HepG2 (cell line): Measurements from ENCODE around the gene CHN2. TPM values are rescaled to one million over a fixed set of nuclear protein-coding genes. Genes with fewer than 3 reads are reported as not detected.
A peak's percentile ranks its signal among the peaks of the same experiment; 100 is the strongest.

Experiments used
- FOXA3 ChIP-seq: IDR thresholded peaks from 2 replicates; pipeline ENCODE4 v1.6.1; 2016; ENCODE audit warnings: missing genetic modification reagents, missing compliant biosample characterization
- HNRNPL ChIP-seq: fragments of 200-400 bp; formaldehyde crosslinking; IDR thresholded peaks from 2 replicates; pipeline ENCODE4 v1.6.1; 2017; ENCODE audit warnings: mild to moderate bottlenecking, low read depth, low read length
- KDM1A ChIP-seq: IDR thresholded peaks from 2 replicates; pipeline ENCODE4 v1.6.1; 2016; ENCODE audit warnings: missing compliant biosample characterization
- NFYC ChIP-seq: IDR thresholded peaks from 2 replicates; pipeline ENCODE4 v1.6.1; 2016; ENCODE audit warnings: missing genetic modification reagents, missing compliant biosample characterization
- NR0B2 ChIP-seq: sonication (generic); formaldehyde crosslinking; IDR thresholded peaks from 2 replicates; pipeline ENCODE4 v1.4.0; 2020; ENCODE audit warnings: mild to moderate bottlenecking, missing genetic modification reagents
- SKIL ChIP-seq: sonication (generic); formaldehyde crosslinking; IDR thresholded peaks from 2 replicates; pipeline ENCODE4 v1.8.0; 2022; ENCODE audit warnings: missing genetic modification reagents, mild to moderate bottlenecking, moderate library complexity, borderline replicate concordance
- TBX2 ChIP-seq: sonication (generic); formaldehyde crosslinking; IDR thresholded peaks from 2 replicates; pipeline ENCODE4 v1.5.0; 2020; ENCODE audit warnings: missing genetic modification reagents, mild to moderate bottlenecking, borderline replicate concordance
- ZC3H4 ChIP-seq: sonication (generic); formaldehyde crosslinking; IDR thresholded peaks from 2 replicates; pipeline ENCODE4 v1.4.0; 2020; ENCODE audit warnings: missing genetic modification reagents, borderline replicate concordance
- ZNF124 ChIP-seq: sonication (generic); formaldehyde crosslinking; IDR thresholded peaks from 2 replicates; pipeline ENCODE4 v1.4.0; 2020; ENCODE audit warnings: missing genetic modification reagents
- ZNF572 ChIP-seq: sonication (generic); formaldehyde crosslinking; IDR thresholded peaks from 2 replicates; pipeline ENCODE4 v1.5.1; 2020; ENCODE audit warnings: mild to moderate bottlenecking, missing genetic modification reagents
- ZNF580 ChIP-seq: IDR thresholded peaks from 2 replicates; pipeline ENCODE4 v1.6.1; 2016; ENCODE audit warnings: low read depth, borderline replicate concordance
- ZNF614 ChIP-seq: IDR thresholded peaks from 2 replicates; pipeline ENCODE4 v1.6.1; 2018; ENCODE audit warnings: missing biosample characterization, missing genetic modification reagents, inconsistent platforms, borderline replicate concordance
- polyA plus RNA-seq, 8 experiments: library from polyadenylated mRNA; depleted of rRNA in 3 of 8; stranded (reverse) in 7 of 8; unstranded in 1 of 8; fragments of >200 nt; fragmentation: Illumina TruSeq in 4 of 8; extraction: Trizol in 4 of 8; gene quantifications; 2 replicates each; pipeline versions ENCODE4 v1.2.1 to v1.2.3, GENCODE V29; 2011 to 2016; ENCODE audit warnings: low read depth in 4 of 8, missing spikeins in 1 of 8, mixed read lengths in 1 of 8; ENCODE audit not compliant: insufficient read depth in 1 of 8
- total RNA-seq, 5 experiments: library from RNA; depleted of rRNA; stranded (reverse); fragments of >200 nt; fragmentation: Illumina TruSeq; extraction: Trizol; gene quantifications; 2 replicates each; pipeline ENCODE4 v1.2.3, GENCODE V29; 2016; ENCODE audit warnings: low read depth in 1 of 5

The CHN2 gene
- total and polyA plus RNA-seq, 2 of the 13 experiments (the other 11 are each of a cell fraction or from before 2014, with no cell fraction given) = 23.5 to 30.5 TPM

- no peak for TF ChIP-seq NR0B2 (CRISPR knock-in tag)
- TF ChIP-seq HNRNPL = no peak
- no peak for TF ChIP-seq FOXA3
- peak; percentile 58; the same call in 1 of the 2 replicates for TF ChIP-seq TBX2 (CRISPR knock-in tag)
- TF ChIP-seq ZNF614 (CRISPR knock-in tag) = 0 out of 2 replicates have a peak, but pooled peaks have one; percentile 4
- TF ChIP-seq NFYC (CRISPR knock-in tag) = 0 out of 2 replicates have a peak, but pooled peaks have one; percentile 3
- TF ChIP-seq KDM1A (CRISPR knock-in tag) = 0 out of 2 replicates have a peak, but pooled peaks have one; percentile 3
- TF ChIP-seq ZNF124 (CRISPR knock-in tag) = 0 out of 2 replicates have a peak, but pooled peaks have one; percentile 5
- TF ChIP-seq ZNF580 (CRISPR knock-in tag) = 0 out of 2 replicates have a peak, but pooled peaks have one; percentile 1
- TF ChIP-seq ZC3H4 (CRISPR knock-in tag) = no peak
- TF ChIP-seq ZNF572 = no peak
- TF ChIP-seq SKIL (CRISPR knock-in tag) = 0 out of 2 replicates have a peak, but pooled peaks have one; percentile 42
These were observed 143.1 kb downstream of the CHN2 start (continued) for GRCh38 chr7:29337546-29338116.
